KMS-11 (cell line): ENCODE results near the gene CRYBB3.
"Not testable (repeated sequence)": the region's sequence is repeated elsewhere in the genome, so short reads cannot be mapped to it uniquely, and the experiment has no call there.

ENCODE experiments used
- H2AFZ ChIP-seq: fragments of 200-600 bp; sonication (generic); 2 replicates; pipeline ENCODE4 v1.6.1; 2016; ENCODE audit warnings: antibody characterized with exemption, mixed run types, low read depth
- H3K27ac ChIP-seq: fragments of 200-600 bp; sonication (generic); 2 replicates; pipeline ENCODE4 v1.6.1; 2016; ENCODE audit warnings: mild to moderate bottlenecking, mixed run types
- H3K27me3 ChIP-seq: fragments of 200-600 bp; sonication (generic); 2 replicates; pipeline ENCODE4 v1.6.1; 2017; ENCODE audit warnings: mild to moderate bottlenecking, low read depth, mixed run types, moderate library complexity; ENCODE audit not compliant: insufficient read depth
- H3K36me3 ChIP-seq: fragments of 200-600 bp; sonication (generic); 2 replicates; pipeline ENCODE4 v1.6.1; 2017; ENCODE audit warnings: mild to moderate bottlenecking, mixed run types; ENCODE audit not compliant: insufficient read depth
- H3K4me1 ChIP-seq: fragments of 200-600 bp; sonication (generic); 2 replicates; pipeline ENCODE4 v1.6.1; 2016; ENCODE audit warnings: mild to moderate bottlenecking, low read depth, mixed run types; ENCODE audit not compliant: poor library complexity, severe bottlenecking
- H3K4me2 ChIP-seq: fragments of 200-600 bp; sonication (generic); 2 replicates; pipeline ENCODE4 v1.7.0; 2016; ENCODE audit warnings: mild to moderate bottlenecking, mixed run types
- H3K4me3 ChIP-seq: fragments of 200-600 bp; sonication (generic); IDR thresholded peaks from 2 replicates; pipeline ENCODE4 v1.6.1; 2017; ENCODE audit warnings: low read depth, low read length, mixed read lengths; ENCODE audit not compliant: insufficient read depth
- H3K79me2 ChIP-seq: fragments of 200-600 bp; sonication (generic); 2 replicates; pipeline ENCODE4 v1.6.1; 2016; ENCODE audit warnings: low read depth, mixed run types; ENCODE audit not compliant: insufficient read depth
- H3K9ac ChIP-seq: fragments of 200-600 bp; sonication (generic); 2 replicates; pipeline ENCODE4 v1.6.1; 2016; ENCODE audit warnings: mild to moderate bottlenecking, mixed run types
- H4K20me1 ChIP-seq: fragments of 200-600 bp; sonication (generic); 2 replicates; pipeline ENCODE4 v1.6.1; 2016; ENCODE audit warnings: mild to moderate bottlenecking, mixed run types; ENCODE audit not compliant: insufficient read depth
- CTCF ChIP-seq: fragments of 200-600 bp; sonication (generic); conservative IDR thresholded peaks from 2 replicates; pipeline ENCODE4 v1.6.1; 2017; ENCODE audit warnings: low read depth, mild to moderate bottlenecking, antibody characterized with exemption, low read length, moderate library complexity, mixed read lengths

The CRYBB3 gene

DNA sequence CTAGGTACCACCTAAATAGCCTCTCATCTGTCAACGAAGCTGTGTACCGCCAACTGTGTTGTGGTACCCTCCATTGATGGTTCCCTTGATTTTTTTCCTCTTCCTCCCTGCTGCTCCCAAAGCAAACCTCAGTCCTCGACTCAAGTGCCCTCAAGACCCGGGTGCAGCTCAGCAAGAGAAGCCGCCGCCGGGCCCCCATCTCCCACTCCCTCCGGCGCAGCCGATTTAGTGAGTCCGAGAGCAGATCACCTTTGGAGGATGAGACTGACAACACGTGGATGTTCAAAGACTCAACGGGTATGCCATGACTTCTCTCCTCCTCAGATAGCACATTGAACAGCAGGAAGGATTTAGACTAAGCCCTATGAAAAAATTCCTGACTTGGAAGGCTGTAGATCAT lies 22.4 kb upstream of the CRYBB3 start:
- Histone ChIP-seq H3K36me3 (no peaks in the 10 kb centered on the region), H3K27ac (no peak overlapping the region), H3K4me3 (no peak overlapping the region)

DNA sequence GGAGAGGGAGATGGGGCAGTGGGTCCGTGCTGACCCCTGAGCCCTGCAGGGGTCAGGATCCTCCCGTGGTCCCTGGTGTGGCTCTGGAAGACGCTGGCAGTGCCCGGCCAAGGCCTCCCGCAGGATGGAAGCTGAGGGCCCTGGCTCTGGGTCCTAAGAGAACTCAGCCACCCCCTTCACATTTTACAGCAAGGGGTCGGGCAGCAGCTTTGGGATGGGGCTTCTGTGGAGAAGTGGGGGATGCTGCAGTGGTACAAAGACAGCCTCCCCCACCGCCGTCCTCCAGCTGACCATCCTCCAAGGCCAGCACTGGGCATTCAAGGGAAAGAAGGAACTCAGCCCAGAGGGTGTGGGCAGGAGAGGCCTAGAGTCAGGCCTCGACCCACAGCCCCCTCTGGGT lies 21.8 kb upstream of the CRYBB3 start:
- H2AFZ ChIP-seq, result no peak overlapping the region
- H3K9ac ChIP-seq, result no peak overlapping the region
- TF ChIP-seq CTCF, result no peak
- no peaks in the 10 kb centered on the region for H4K20me1 ChIP-seq
- H3K27me3 ChIP-seq, result no peaks in the 10 kb centered on the region
- no peaks in the 10 kb centered on the region for H3K36me3 ChIP-seq
- no peak overlapping the region for H3K4me3 ChIP-seq
- H3K27ac ChIP-seq, result no peak overlapping the region
- H3K4me2 ChIP-seq, result no peak overlapping the region
- no peaks in the 10 kb centered on the region for H3K79me2 ChIP-seq
- H3K4me1 ChIP-seq, result no peaks in the 10 kb centered on the region

More for the DNA sequence above, 22.4 kb upstream of the CRYBB3 start:
- H4K20me1 ChIP-seq, result no peaks in the 10 kb centered on the region
- no peak overlapping the region for H2AFZ ChIP-seq
- no peaks in the 10 kb centered on the region for H3K79me2 ChIP-seq
- no peak overlapping the region for H3K4me2 ChIP-seq
- H3K27me3 ChIP-seq, result no peaks in the 10 kb centered on the region
- TF ChIP-seq CTCF, result no peak
- H3K4me1 ChIP-seq, result no peaks in the 10 kb centered on the region
- H3K9ac ChIP-seq, result no peak overlapping the region

GRCh38 chr22:25178348-25178747 lies 21.3 kb upstream of the CRYBB3 start:
- H3K36me3 ChIP-seq, H4K20me1 ChIP-seq, H3K4me3 ChIP-seq, H2AFZ ChIP-seq, H3K79me2 ChIP-seq, H3K27me3 ChIP-seq, H3K4me1 ChIP-seq, H3K9ac ChIP-seq, H3K4me2 ChIP-seq, H3K27ac ChIP-seq: not testable (repeated sequence)

DNA sequence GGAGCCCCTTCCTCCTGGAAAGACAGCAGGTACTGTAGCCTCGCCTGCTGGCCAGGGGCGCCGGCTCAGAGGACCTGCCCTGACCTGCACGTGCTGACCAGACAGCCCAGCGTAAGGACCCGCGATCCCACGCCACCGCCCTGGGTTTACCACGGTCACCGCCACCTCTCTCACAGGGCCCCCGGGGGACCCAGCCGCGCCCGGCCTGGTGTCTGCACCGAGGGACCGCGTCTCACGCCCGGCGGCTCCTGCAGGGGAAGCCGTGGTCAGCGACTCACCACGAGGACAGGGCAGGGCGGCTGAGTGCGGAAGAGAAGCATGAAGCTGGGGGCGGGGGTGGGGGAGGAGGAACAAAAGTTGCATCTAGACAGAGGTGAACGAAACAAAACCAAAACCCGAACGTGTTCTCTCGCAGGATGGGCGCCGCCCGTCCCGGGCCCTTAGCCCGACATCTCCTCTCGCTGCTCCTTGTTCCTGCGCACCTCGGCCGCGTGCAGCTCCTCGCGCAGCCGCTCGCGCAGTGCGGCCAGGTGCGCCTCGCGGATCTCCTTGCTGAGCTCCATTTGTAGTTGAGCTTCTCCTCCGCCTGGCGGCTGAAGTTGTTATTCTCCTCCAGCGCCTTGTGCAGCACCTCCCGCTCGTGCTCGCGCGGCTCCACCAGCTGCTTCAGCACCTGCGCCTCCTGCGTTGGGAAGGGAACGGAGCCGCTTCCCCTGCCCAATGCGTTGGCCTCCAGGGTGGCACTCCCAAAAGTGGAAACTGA lies 20.6 kb upstream of the CRYBB3 start:
- H2AFZ ChIP-seq, H3K79me2 ChIP-seq, H3K9ac ChIP-seq, H3K4me1 ChIP-seq, H3K27ac ChIP-seq, H3K4me2 ChIP-seq, H3K36me3 ChIP-seq, H3K4me3 ChIP-seq, H3K27me3 ChIP-seq, H4K20me1 ChIP-seq: not testable (repeated sequence)

DNA sequence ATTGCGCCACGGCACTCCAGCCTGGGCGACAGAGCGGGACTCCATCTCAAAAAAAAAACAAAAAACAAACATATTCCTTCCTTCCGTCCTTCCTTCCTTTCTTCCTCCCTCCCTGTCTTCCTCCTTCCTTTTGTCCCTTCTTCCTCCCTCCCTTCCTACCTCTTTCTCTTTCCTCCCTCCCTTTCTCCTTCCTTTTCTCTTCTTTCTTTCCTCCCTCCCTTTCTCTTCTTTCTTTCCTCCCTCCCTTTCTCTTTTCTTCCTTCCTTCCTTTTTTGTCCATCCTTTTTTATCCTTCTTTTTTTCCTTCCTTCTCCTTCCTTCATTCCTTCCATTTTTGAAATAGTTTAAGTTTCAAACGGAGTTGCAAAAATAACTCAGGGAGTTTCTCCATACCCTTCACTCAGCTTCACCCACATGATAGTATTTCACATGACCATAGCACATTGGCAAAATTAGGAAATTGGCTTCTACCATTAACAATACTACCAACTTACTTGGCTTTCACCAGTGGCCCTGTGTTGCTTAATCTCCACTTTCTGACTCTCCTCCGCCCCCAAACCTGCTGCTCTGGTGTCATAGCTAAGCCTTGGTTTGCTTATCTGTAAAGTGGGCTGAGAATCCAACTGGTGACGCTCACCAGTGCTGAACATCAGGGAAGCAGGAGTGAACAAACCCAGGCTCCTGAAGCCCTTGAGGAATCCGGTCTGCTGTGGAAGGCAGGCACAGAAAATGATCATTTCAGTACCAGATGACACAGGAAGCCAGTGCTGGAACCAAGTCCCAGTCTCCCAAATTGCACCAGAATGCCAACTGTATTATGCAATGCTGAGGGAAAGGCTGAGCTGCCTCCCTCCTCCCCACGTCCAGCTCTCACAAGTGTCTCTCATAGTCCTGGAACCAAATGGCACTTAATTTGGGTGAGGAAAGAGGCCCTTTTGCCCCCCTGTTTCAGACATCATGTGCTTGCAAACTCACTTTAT lies 17.2 kb upstream of the CRYBB3 start:
- no peaks in the 10 kb centered on the region for H4K20me1 ChIP-seq
- no peaks in the 10 kb centered on the region for H3K4me1 ChIP-seq
- no peak overlapping the region for H3K4me3 ChIP-seq
- H3K4me2 ChIP-seq, result no peak overlapping the region
- H3K36me3 ChIP-seq, result no peaks in the 10 kb centered on the region
- H3K79me2 ChIP-seq, result no peaks in the 10 kb centered on the region
- H3K9ac ChIP-seq, result no peak overlapping the region
- no peak overlapping the region for H2AFZ ChIP-seq
- TF ChIP-seq CTCF, result no peak
- H3K27ac ChIP-seq, result no peak overlapping the region
- H3K27me3 ChIP-seq, result no peaks in the 10 kb centered on the region
